ENCODE data around the gene BZW1.

DNA sequence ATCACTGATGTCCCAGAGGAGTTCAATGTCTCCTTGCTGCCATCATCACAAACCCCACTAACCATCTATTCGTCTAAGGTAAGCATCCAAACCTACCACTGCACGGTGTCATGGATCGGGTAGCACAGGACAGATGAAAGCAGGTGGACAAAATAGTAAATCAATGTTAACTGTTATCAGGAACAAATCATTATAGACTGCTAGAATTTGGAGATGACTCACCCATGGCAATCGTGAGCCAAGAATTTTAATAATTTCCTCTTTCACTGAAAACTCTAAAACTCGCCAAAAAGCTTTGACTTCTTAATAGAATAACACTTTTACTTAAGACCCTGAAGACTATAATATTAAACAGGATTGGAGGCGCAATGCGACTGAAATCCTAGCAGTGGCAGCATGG lies 33.7 kb upstream of the BZW1 start:
- TF ChIP-seq, protein P1, sequence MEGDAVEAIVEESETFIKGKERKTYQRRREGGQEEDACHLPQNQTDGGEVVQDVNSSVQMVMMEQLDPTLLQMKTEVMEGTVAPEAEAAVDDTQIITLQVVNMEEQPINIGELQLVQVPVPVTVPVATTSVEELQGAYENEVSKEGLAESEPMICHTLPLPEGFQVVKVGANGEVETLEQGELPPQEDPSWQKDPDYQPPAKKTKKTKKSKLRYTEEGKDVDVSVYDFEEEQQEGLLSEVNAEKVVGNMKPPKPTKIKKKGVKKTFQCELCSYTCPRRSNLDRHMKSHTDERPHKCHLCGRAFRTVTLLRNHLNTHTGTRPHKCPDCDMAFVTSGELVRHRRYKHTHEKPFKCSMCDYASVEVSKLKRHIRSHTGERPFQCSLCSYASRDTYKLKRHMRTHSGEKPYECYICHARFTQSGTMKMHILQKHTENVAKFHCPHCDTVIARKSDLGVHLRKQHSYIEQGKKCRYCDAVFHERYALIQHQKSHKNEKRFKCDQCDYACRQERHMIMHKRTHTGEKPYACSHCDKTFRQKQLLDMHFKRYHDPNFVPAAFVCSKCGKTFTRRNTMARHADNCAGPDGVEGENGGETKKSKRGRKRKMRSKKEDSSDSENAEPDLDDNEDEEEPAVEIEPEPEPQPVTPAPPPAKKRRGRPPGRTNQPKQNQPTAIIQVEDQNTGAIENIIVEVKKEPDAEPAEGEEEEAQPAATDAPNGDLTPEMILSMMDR (IDR thresholded peaks at IDR 0.05; ENCODE audit: low read depth, low read length), result no peak
- no peak for TF ChIP-seq POLR2A (IDR thresholded peaks at IDR 0.05; ENCODE audit: extremely low read depth, insufficient read length)
- TF ChIP-seq MYC (IDR thresholded peaks at IDR 0.05; ENCODE audit: low read depth, low read length), result no peak
- TF ChIP-seq, protein P2, sequence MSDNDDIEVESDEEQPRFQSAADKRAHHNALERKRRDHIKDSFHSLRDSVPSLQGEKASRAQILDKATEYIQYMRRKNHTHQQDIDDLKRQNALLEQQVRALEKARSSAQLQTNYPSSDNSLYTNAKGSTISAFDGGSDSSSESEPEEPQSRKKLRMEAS (IDR thresholded peaks at IDR 0.05; ENCODE audit: low read depth, low read length), result no peak

Measured in NB4 (cell line).